CD4-positive, alpha-beta memory T cell (primary cell): ENCODE measurements around the gene CPA4. TPM values are rescaled to one million over a fixed set of nuclear protein-coding genes. Genes with fewer than 3 reads are reported as not detected.
"Not testable (repeated sequence)": the region's sequence is repeated elsewhere in the genome, so short reads cannot be mapped to it uniquely, and the experiment has no call there.

Source experiments
- CTCF ChIA-PET: fragments of 350-600 bp; sonication (Branson Sonifier 250); formaldehyde crosslinking; loops from one replicate; lab custom pipeline; 2021; ENCODE audit warnings: inconsistent platforms; ENCODE audit not compliant: partially characterized antibody; lab: Charles Lee
- POLR2A ChIA-PET: fragments of 350-600 bp; sonication (Branson Sonifier 250); formaldehyde crosslinking; loops from one replicate; lab custom pipeline; 2021; ENCODE audit not compliant: partially characterized antibody; lab: Charles Lee
- DNase-seq, 5 donors: peaks; one replicate each; pipeline versions ENCODE4 v3.0.0 to v3.0.0-alpha.2; 2020 to 2022; ENCODE audit warnings: mixed read lengths in 1 of 5
- H3K27ac ChIP-seq: one replicate; pipeline ENCODE4 v1.7.0; 2013; ENCODE audit warnings: low read depth, low read length
- H3K27me3 ChIP-seq: 2 replicates; pipeline ENCODE4 v1.7.0; 2013; ENCODE audit warnings: mild to moderate bottlenecking, low read length, moderate library complexity; ENCODE audit not compliant: insufficient read depth
- H3K36me3 ChIP-seq: 2 replicates; pipeline ENCODE4 v1.7.0; 2013; ENCODE audit warnings: mild to moderate bottlenecking, low read length, moderate library complexity; ENCODE audit not compliant: insufficient read depth
- H3K4me1 ChIP-seq: 2 replicates; pipeline ENCODE4 v1.7.0; 2013; ENCODE audit warnings: mild to moderate bottlenecking, low read length, moderate library complexity; ENCODE audit not compliant: insufficient read depth
- H3K4me3 ChIP-seq, 2 donors: one replicate each; pipeline ENCODE4 v1.7.0; 2013; ENCODE audit warnings: low read length in 2 of 2, mild to moderate bottlenecking in 1 of 2
- H3K9me3 ChIP-seq, 2 donors: one replicate each; pipeline ENCODE4 v1.7.0; 2013; ENCODE audit warnings: low read length in 2 of 2, control low read depth in 1 of 2; ENCODE audit not compliant: control insufficient read depth in 1 of 2
- H3K27ac Mint-ChIP-seq, 7 donors: one replicate each; pipeline ENCODE4 v1.8.0; 2020 to 2021; ENCODE audit warnings: mixed read lengths in 7 of 7, mild to moderate bottlenecking in 6 of 7, inconsistent platforms in 3 of 7, moderate library complexity in 3 of 7
- H3K27me3 Mint-ChIP-seq, 2 donors: one replicate each; pipeline ENCODE4 v1.8.0; 2020 to 2021; ENCODE audit warnings: mixed read lengths in 2 of 2
- H3K36me3 Mint-ChIP-seq, 2 donors: one replicate each; pipeline ENCODE4 v1.8.0; 2020 to 2021; ENCODE audit warnings: mixed read lengths in 2 of 2, inconsistent platforms in 1 of 2, mild to moderate bottlenecking in 1 of 2
- H3K4me1 Mint-ChIP-seq, 4 donors: one replicate each; pipeline ENCODE4 v1.8.0; 2020 to 2021; ENCODE audit warnings: mixed read lengths in 4 of 4, mild to moderate bottlenecking in 1 of 4
- H3K4me3 Mint-ChIP-seq, 8 donors: one replicate each; pipeline ENCODE4 v1.8.0; 2020 to 2021; ENCODE audit warnings: mixed read lengths in 8 of 8, mild to moderate bottlenecking in 7 of 8, moderate library complexity in 6 of 8, inconsistent platforms in 3 of 8
- H3K9me3 Mint-ChIP-seq, 8 donors: one replicate each; pipeline ENCODE4 v1.8.0; 2020 to 2021; ENCODE audit warnings: mixed read lengths in 8 of 8, mild to moderate bottlenecking in 5 of 8, inconsistent platforms in 3 of 8, moderate library complexity in 1 of 8
- intact Hi-C: fragments of 100-400 bp; cut with micrococcal nuclease; formaldehyde crosslinking; loops from one replicate; pipeline ENCODE4 v1.15.1; 2023
- polyA plus RNA-seq, 2 donors: library from polyadenylated mRNA; unstranded; fragments of 300-500 nt; fragmentation: Illumina TruSeq; gene quantifications; one replicate each; pipeline ENCODE4 v1.2.3, GENCODE V29; 2021
- total RNA-seq, 2 experiments: library from RNA; stranded (reverse); gene quantifications; one replicate each; pipeline ENCODE4 v1.2.3, GENCODE V29; 2021

CPA4 gene
- total and polyA plus RNA-seq, 4 experiments from 2014 or later, result not detected

DNA sequence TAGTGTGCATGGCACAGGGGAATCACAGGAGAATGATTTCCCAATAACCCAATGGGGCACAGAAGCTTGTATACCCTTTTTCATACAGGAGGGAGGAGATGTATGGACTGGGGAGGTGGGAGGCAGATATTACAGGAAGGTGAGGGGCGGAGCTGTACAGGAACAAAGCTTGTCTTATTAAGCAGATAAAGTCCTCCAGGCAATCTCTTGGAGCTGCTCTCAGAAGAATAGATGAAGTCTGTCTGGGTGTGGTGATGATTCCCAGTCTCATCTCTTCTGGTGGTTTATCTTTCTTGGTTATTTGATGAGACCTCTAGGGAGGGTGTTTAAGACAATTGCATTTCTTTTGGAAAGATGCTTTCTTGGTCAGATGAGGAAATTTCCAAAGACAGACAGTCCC, 26.6 kb downstream of the CPA4 start:
- Histone ChIP-seq H3K36me3 (no peaks in the 10 kb centered on the region), H3K4me3 (no peak overlapping the region), H3K4me1 (no peaks in the 10 kb centered on the region), H3K9me3 (no peaks in the 10 kb centered on the region), H3K27me3 (no peaks in the 10 kb centered on the region), H3K27ac (no peak overlapping the region)
- H3K4me3 Mint-ChIP-seq, result no peak overlapping the region
- H3K36me3 Mint-ChIP-seq, result no peaks in the 10 kb centered on the region
- H3K27ac Mint-ChIP-seq, result no peak overlapping the region
- H3K27me3 Mint-ChIP-seq, result peaks cover 4% of the 10 kb centered on the region in 2 donors
- ChIA-PET CTCF (no interaction called here), POLR2A (no interaction called here)
- no peak for DNase-seq
- no peaks in the 10 kb centered on the region for H3K4me1 Mint-ChIP-seq
- intact Hi-C loops, result no loop called here
- H3K9me3 Mint-ChIP-seq, result no peaks in the 10 kb centered on the region

GRCh38 chr7:130321542-130322229, 28.7 kb downstream of the CPA4 start:
- H3K9me3 ChIP-seq, H3K27ac ChIP-seq, H3K27me3 ChIP-seq, CTCF ChIA-PET, H3K4me3 ChIP-seq, H3K36me3 ChIP-seq, H3K27me3 Mint-ChIP-seq, H3K9me3 Mint-ChIP-seq, H3K36me3 Mint-ChIP-seq, H3K4me1 ChIP-seq, H3K4me1 Mint-ChIP-seq, DNase-seq, H3K4me3 Mint-ChIP-seq, H3K27ac Mint-ChIP-seq, intact Hi-C loops, POLR2A ChIA-PET: not testable (repeated sequence)

- no peaks in the 10 kb centered on the region for H3K4me1 ChIP-seq
- H3K4me3 ChIP-seq, result no peak overlapping the region
- CTCF ChIA-PET, result no interaction called here
- POLR2A ChIA-PET, result no interaction called here
- H3K9me3 ChIP-seq, result no peaks in the 10 kb centered on the region
- no peaks in the 10 kb centered on the region for H3K4me1 Mint-ChIP-seq
- H3K27me3 Mint-ChIP-seq, result peaks cover 2 to 3% of the 10 kb centered on the region in 2 donors
- no peak overlapping the region for H3K27ac ChIP-seq
- no peaks in the 10 kb centered on the region for H3K36me3 Mint-ChIP-seq
- DNase-seq, result no peak
- H3K27ac Mint-ChIP-seq, result no peak overlapping the region
- no peaks in the 10 kb centered on the region for H3K9me3 Mint-ChIP-seq
- H3K36me3 ChIP-seq, result no peaks in the 10 kb centered on the region
- no peaks in the 10 kb centered on the region for H3K27me3 ChIP-seq
- no peak overlapping the region for H3K4me3 Mint-ChIP-seq
- intact Hi-C loops, result no loop called here
Observed at GRCh38 chr7:130322615-130323014, 29.7 kb downstream of the CPA4 start.

DNA sequence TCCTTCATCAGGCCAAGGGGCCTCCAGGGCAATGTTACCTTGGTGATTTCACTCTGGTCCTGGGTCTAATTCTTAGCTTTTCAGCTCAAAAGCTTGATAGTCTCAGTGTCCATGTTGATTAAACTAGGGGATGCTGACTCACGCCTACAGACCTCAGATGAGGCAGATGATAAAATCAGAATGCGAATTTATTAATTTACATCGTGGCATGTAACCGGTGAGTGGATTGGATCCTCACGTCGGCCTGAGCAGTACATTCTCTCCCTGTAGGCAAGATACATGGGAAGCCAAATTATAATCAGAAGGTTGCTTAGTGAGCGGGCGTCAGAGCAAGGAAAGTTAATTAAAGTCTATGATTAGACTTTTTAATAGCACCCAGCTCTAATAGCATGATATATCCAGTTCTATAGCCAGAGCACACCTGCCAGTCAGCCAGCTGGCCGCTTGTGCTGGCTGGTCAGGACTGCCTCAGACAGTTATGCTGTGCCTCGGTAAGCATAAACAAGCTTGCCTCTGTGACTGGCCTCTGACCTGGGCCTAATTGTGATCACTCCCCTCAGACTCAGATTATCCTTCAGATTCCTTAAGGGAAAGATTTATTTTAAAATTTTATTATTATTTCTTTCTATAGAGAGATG, 31.5 kb downstream of the CPA4 start:
- no peak overlapping the region for H3K4me3 Mint-ChIP-seq
- CTCF ChIA-PET, result no interaction called here
- H3K27me3 ChIP-seq, result no peaks in the 10 kb centered on the region

GRCh38 chr7:130329681-130330080, 36.7 kb downstream of the CPA4 start:
- intact Hi-C loops, result no loop called here
- CTCF ChIA-PET, result no interaction called here
- H3K9me3 ChIP-seq, result no peaks in the 10 kb centered on the region
- Mint-ChIP-seq H3K27ac (no peak overlapping the region), H3K4me1 (no peaks in the 10 kb centered on the region), H3K36me3 (no peaks in the 10 kb centered on the region), H3K4me3 (no peak overlapping the region), H3K27me3 (peaks cover 2% of the 10 kb centered on the region in 2 donors), H3K9me3 (no peaks in the 10 kb centered on the region)
- POLR2A ChIA-PET, result no interaction called here
- peaks cover 4% of the 10 kb centered on the region for H3K27me3 ChIP-seq
- no peaks in the 10 kb centered on the region for H3K4me1 ChIP-seq
- DNase-seq, result no peak
- H3K4me3 ChIP-seq, result no peak overlapping the region
- H3K27ac ChIP-seq, result no peak overlapping the region
- H3K36me3 ChIP-seq, result no peaks in the 10 kb centered on the region

More for the DNA sequence above, 31.5 kb downstream of the CPA4 start:
- H3K27ac Mint-ChIP-seq, result peak overlapping the region in 1 of 7 donors; percentile 35
- H3K36me3 Mint-ChIP-seq, result no peaks in the 10 kb centered on the region
- no peaks in the 10 kb centered on the region for H3K4me1 Mint-ChIP-seq
- POLR2A ChIA-PET, result no interaction called here
- Histone ChIP-seq H3K27ac (no peak overlapping the region), H3K36me3 (no peaks in the 10 kb centered on the region), H3K4me1 (no peaks in the 10 kb centered on the region), H3K9me3 (no peaks in the 10 kb centered on the region), H3K4me3 (no peak overlapping the region)
- peaks cover 0 to 2% of the 10 kb centered on the region in 2 donors for H3K27me3 Mint-ChIP-seq
- DNase-seq, result no peak
- H3K9me3 Mint-ChIP-seq, result no peaks in the 10 kb centered on the region
- intact Hi-C loops, result no loop called here

DNA sequence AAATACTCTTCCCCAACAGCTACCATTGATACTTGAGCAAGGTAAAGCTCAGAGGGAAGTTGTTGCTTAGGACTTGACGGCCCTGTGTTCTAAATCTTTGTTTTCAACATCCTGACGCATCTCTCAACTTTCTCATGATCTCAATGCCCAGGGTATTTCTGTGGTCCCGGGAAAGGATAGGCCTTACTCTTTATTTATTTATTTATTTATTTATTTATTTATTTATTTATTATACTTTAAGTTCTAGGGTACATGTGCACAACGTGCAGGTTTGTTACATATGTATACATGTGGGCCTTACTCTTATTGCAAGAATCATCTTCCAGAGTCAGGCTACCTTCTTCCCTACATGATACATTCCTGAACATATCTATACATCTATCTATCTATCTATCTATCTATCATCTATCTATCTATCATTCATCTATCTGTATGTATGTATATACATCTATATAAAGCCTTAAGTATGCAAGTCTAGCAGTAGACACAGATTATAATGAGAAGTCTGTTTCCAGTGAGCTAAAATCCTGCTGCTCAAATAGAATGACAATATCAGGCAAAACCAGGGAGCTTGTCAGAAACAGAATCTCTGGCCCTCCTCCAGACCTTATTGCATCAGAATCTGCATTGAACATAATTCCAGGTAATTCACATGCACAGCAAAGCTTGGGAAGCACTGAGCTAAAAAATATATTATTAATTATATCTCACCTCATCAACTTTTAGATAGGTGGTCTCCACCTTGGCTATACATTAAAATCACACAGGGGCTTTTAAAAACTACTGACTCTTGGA, 39.5 kb downstream of the CPA4 start:
- peaks cover 2% of the 10 kb centered on the region in 2 donors for H3K27me3 Mint-ChIP-seq
- Histone ChIP-seq H3K4me1 (no peaks in the 10 kb centered on the region), H3K27ac (no peak overlapping the region), H3K9me3 (no peaks in the 10 kb centered on the region), H3K36me3 (no peaks in the 10 kb centered on the region), H3K27me3 (peaks cover 4% of the 10 kb centered on the region), H3K4me3 (no peak overlapping the region)
- H3K4me1 Mint-ChIP-seq, result no peaks in the 10 kb centered on the region
- CTCF ChIA-PET, result interaction anchor here (1.4 kb wide), 1 partner anchor 12 kb away, joined by 3 read pairs; no protein-coding TSS in a partner anchor
- intact Hi-C loops, result no loop called here
- H3K36me3 Mint-ChIP-seq, result no peaks in the 10 kb centered on the region
- no peak for DNase-seq
- H3K27ac Mint-ChIP-seq, result no peak overlapping the region
- H3K4me3 Mint-ChIP-seq, result no peak overlapping the region
- no peaks in the 10 kb centered on the region for H3K9me3 Mint-ChIP-seq
- POLR2A ChIA-PET, result no interaction called here

DNA sequence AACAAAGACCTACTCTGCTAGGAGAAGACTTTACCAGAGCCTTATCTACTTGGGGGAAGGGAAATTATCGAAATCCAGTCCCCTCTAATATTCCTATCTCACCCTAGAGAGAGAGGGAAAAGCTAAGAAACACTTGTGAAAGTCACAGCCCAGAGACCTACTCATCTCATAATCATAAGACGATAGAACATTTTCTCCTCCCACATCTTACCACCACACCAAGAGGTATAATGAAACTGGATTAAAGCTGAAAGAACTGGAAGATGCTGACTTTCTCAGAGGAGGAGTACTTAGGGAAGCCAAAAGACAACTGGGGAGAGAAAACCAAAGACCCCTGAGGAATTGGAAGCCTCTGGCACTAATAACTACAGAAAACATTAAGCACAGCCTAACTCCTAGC, 40.9 kb downstream of the CPA4 start:
- DNase-seq, result no peak
- H3K27ac ChIP-seq, result no peak overlapping the region
- peaks cover 4% of the 10 kb centered on the region for H3K27me3 ChIP-seq
- H3K4me1 Mint-ChIP-seq, result no peaks in the 10 kb centered on the region
- intact Hi-C loops, result no loop called here
- H3K36me3 Mint-ChIP-seq, result no peaks in the 10 kb centered on the region
- no peaks in the 10 kb centered on the region for H3K36me3 ChIP-seq
- CTCF ChIA-PET, result interaction anchor here (1.4 kb wide), 1 partner anchor 14 kb away, joined by 3 read pairs; no protein-coding TSS in a partner anchor
- no peaks in the 10 kb centered on the region for H3K9me3 ChIP-seq
- no peaks in the 10 kb centered on the region for H3K4me1 ChIP-seq
- no peaks in the 10 kb centered on the region for H3K9me3 Mint-ChIP-seq
- no peak overlapping the region for H3K4me3 ChIP-seq
- POLR2A ChIA-PET, result no interaction called here
- H3K27me3 Mint-ChIP-seq, result peaks cover 2% of the 10 kb centered on the region in 2 donors
- H3K27ac Mint-ChIP-seq, result no peak overlapping the region
- no peak overlapping the region for H3K4me3 Mint-ChIP-seq
